MCF 10A (cell line): ENCODE results near the gene COPG2. TPM values are rescaled to one million over a fixed set of nuclear protein-coding genes. Genes with fewer than 3 reads are reported as not detected.
"Not testable (repeated sequence)": the region's sequence is repeated elsewhere in the genome, so short reads cannot be mapped to it uniquely, and the experiment has no call there.

ENCODE experiments used
- BruUV-seq: library from RNA; stranded (reverse); fragments of 400-500 nt; replicated peaks from 2 replicates; lab custom pipeline; 2021; lab: Mats Ljungman, UMichigan
- CTCF ChIA-PET: fragments of 300-600 bp; sonication (Branson Sonifier 250); formaldehyde crosslinking; extraction: SDS; loops from one replicate; lab custom pipeline; 2021; ENCODE audit warnings: antibody characterized with exemption, inconsistent platforms; lab: Yijun Ruan, JAX
- POLR2A ChIA-PET: fragments of 300-600, 350-650 bp; sonication (Branson Sonifier 250); formaldehyde crosslinking; extraction: SDS; loops from one replicate; lab custom pipeline; 2020; ENCODE audit warnings: antibody characterized with exemption, inconsistent platforms; lab: Yijun Ruan, JAX
- DNase-seq: peaks from one replicate; pipeline ENCODE4 v3.0.0-alpha.2; 2018; ENCODE audit not compliant: unreplicated experiment
- H3K27ac Mint-ChIP-seq: one replicate; pipeline ENCODE4 v1.8.0; 2022; ENCODE audit warnings: mild to moderate bottlenecking, low read depth, mixed read lengths; ENCODE audit not compliant: unreplicated experiment
- H3K27me3 Mint-ChIP-seq: one replicate; pipeline ENCODE4 v1.8.0; 2022; ENCODE audit warnings: mixed read lengths; ENCODE audit not compliant: insufficient read depth, unreplicated experiment
- H3K36me3 Mint-ChIP-seq: one replicate; pipeline ENCODE4 v1.8.0; 2022; ENCODE audit warnings: mild to moderate bottlenecking, moderate library complexity, mixed read lengths; ENCODE audit not compliant: insufficient read depth, unreplicated experiment
- H3K4me1 Mint-ChIP-seq: one replicate; pipeline ENCODE4 v1.8.0; 2022; ENCODE audit warnings: mixed read lengths; ENCODE audit not compliant: insufficient read depth, unreplicated experiment
- H3K4me3 Mint-ChIP-seq: one replicate; pipeline ENCODE4 v1.8.0; 2022; ENCODE audit warnings: mild to moderate bottlenecking, moderate library complexity, mixed read lengths; ENCODE audit not compliant: unreplicated experiment
- H3K9me3 Mint-ChIP-seq: one replicate; pipeline ENCODE4 v1.8.0; 2022; ENCODE audit warnings: mixed read lengths; ENCODE audit not compliant: unreplicated experiment
- CTCF ChIP-seq: fragments of 200-600 bp; IDR thresholded peaks from one replicate; pipeline ENCODE4 v1.8.0; 2022; ENCODE audit warnings: antibody characterized with exemption, mild to moderate bottlenecking; ENCODE audit not compliant: unreplicated experiment
- intact Hi-C: fragments of 100-400 bp; cut with micrococcal nuclease; formaldehyde crosslinking; loops from 2 replicates; pipeline ENCODE4 v1.14.1; 2022
- total RNA-seq: library from RNA; stranded (reverse); gene quantifications from 2 replicates; pipeline ENCODE4 v1.2.3, GENCODE V29; 2022

The COPG2 gene
- total RNA-seq, 1 experiment from 2014 or later = 24.7 TPM

GRCh38 chr7:130537894-130538293 is 130.7 kb downstream of the COPG2 start:
- intact Hi-C loops, H3K9me3 Mint-ChIP-seq, DNase-seq, H3K4me3 Mint-ChIP-seq, H3K27ac Mint-ChIP-seq, POLR2A ChIA-PET, H3K36me3 Mint-ChIP-seq, H3K4me1 Mint-ChIP-seq, H3K27me3 Mint-ChIP-seq, BruUV-seq: not testable (repeated sequence)
- CTCF ChIA-PET = interaction anchor here (0.7 kb wide), 1 partner anchor 16 kb away, joined by 4 read pairs; no protein-coding TSS in a partner anchor

GRCh38 chr7:130529417-130529816 is 139.1 kb downstream of the COPG2 start:
- H3K4me1 Mint-ChIP-seq = no peaks in the 10 kb centered on the region
- POLR2A ChIA-PET = no interaction called here
- no peak overlapping the region for H3K27ac Mint-ChIP-seq
- CTCF ChIA-PET = no interaction called here
- H3K9me3 Mint-ChIP-seq = no peaks in the 10 kb centered on the region
- DNase-seq = no peak
- H3K4me3 Mint-ChIP-seq = no peak overlapping the region
- intact Hi-C loops = no loop called here
- TF ChIP-seq CTCF = no peak
- H3K36me3 Mint-ChIP-seq = peaks cover 8% of the 10 kb centered on the region
- BruUV-seq = no TSS peak
- H3K27me3 Mint-ChIP-seq = no peaks in the 10 kb centered on the region

GRCh38 chr7:130527752-130528355 is 140.7 kb downstream of the COPG2 start:
- H3K9me3 Mint-ChIP-seq, intact Hi-C loops, H3K27me3 Mint-ChIP-seq, DNase-seq, CTCF ChIA-PET, BruUV-seq, H3K4me3 Mint-ChIP-seq, POLR2A ChIA-PET, H3K27ac Mint-ChIP-seq, H3K4me1 Mint-ChIP-seq, H3K36me3 Mint-ChIP-seq: not testable (repeated sequence)

GRCh38 chr7:130524628-130525027 is 143.9 kb downstream of the COPG2 start:
- Mint-ChIP-seq H3K9me3 (no peaks in the 10 kb centered on the region), H3K27me3 (no peaks in the 10 kb centered on the region), H3K4me3 (no peak overlapping the region), H3K36me3 (peaks cover 8% of the 10 kb centered on the region), H3K27ac (no peak overlapping the region), H3K4me1 (no peaks in the 10 kb centered on the region)
- ChIA-PET CTCF (no interaction called here), POLR2A (no interaction called here)
- TF ChIP-seq CTCF = no peak
- intact Hi-C loops = no loop called here
- no peak for DNase-seq
- no TSS peak for BruUV-seq

GRCh38 chr7:130523519-130524125 is 144.9 kb downstream of the COPG2 start:
- H3K27me3 Mint-ChIP-seq, CTCF ChIA-PET, H3K36me3 Mint-ChIP-seq: not testable (repeated sequence)

More at GRCh38 chr7:130523519-130524125, 144.9 kb downstream of the COPG2 start:
- H3K27ac Mint-ChIP-seq, H3K4me3 Mint-ChIP-seq, H3K9me3 Mint-ChIP-seq, intact Hi-C loops, H3K4me1 Mint-ChIP-seq, POLR2A ChIA-PET, DNase-seq, BruUV-seq: not testable (repeated sequence)
